Transverse colon (tissue), 4 donors: ENCODE results near the gene CACNA1C. TPM values are rescaled to one million over a fixed set of nuclear protein-coding genes. Genes with fewer than 3 reads are reported as not detected.

Experiments used
- DNase-seq: peaks from one replicate; pipeline ENCODE4 v3.0.0-alpha.2; 2019
- H3K27ac ChIP-seq, 4 donors: fragments of 200-600 bp; sonication (generic); 2 replicates each; pipeline ENCODE4 v1.5.1; 2016 to 2018; ENCODE audit warnings: inconsistent platforms in 4 of 4
- H3K27me3 ChIP-seq: fragments of 200-600 bp; sonication (generic); 2 replicates; pipeline ENCODE4 v1.5.1; 2017; ENCODE audit warnings: inconsistent platforms
- H3K36me3 ChIP-seq, 4 donors: fragments of 200-600 bp; sonication (generic); 2 replicates each; pipeline ENCODE4 v1.5.1; 2017 to 2019; ENCODE audit warnings: inconsistent platforms in 4 of 4
- H3K4me1 ChIP-seq, 4 donors: fragments of 200-600 bp; sonication (generic); 2 replicates each; pipeline ENCODE4 v1.5.1; 2017 to 2020; ENCODE audit warnings: inconsistent platforms in 4 of 4
- H3K4me3 ChIP-seq, 4 donors: fragments of 200-600 bp; sonication (generic); 1 replicate in 1 of 4; 2 replicates in 3 of 4; pipeline versions ENCODE4 v1.5.1 to v1.6.1; 2017 to 2019; ENCODE audit warnings: inconsistent platforms in 4 of 4
- H3K9me3 ChIP-seq, 2 donors: fragments of 200-600 bp; sonication (generic); 2 replicates each; pipeline ENCODE4 v1.5.1; 2017 to 2019; ENCODE audit warnings: inconsistent platforms in 2 of 2
- CTCF ChIP-seq, 5 experiments: fragments of 200-600 bp in 3 of 5; fragments of 450-650 bp in 2 of 5; sonication (generic) in 3 of 5; IDR thresholded peaks; 1 replicate in 2 of 5; 2 replicates in 3 of 5; pipeline ENCODE4 v1.5.1; 2016 to 2017; ENCODE audit warnings: antibody characterized with exemption in 5 of 5, inconsistent platforms in 3 of 5, mild to moderate bottlenecking in 2 of 5, moderate library complexity in 1 of 5
- EP300 ChIP-seq: sonication (generic); formaldehyde crosslinking; IDR thresholded peaks from one replicate; pipeline ENCODE4 v1.6.1; 2017; ENCODE audit warnings: antibody characterized with exemption, low read depth
- POLR2A ChIP-seq: fragments of 450-650 bp; IDR thresholded peaks from one replicate; pipeline ENCODE4 v1.6.1; 2016; ENCODE audit warnings: antibody characterized with exemption, mild to moderate bottlenecking, moderate library complexity
- POLR2AphosphoS5 ChIP-seq, 3 donors: sonication (generic); formaldehyde crosslinking; IDR thresholded peaks; one replicate each; pipeline ENCODE4 v1.6.1; 2016; ENCODE audit warnings: antibody characterized with exemption in 3 of 3
- WGBS, 2 donors: methylation state at CpG; one replicate each; pipeline ENCODE4 v1.1.5; 2018; ENCODE audit warnings: low coverage in 1 of 2; 5-methylcytosine and 5-hydroxymethylcytosine counted together
- in situ Hi-C, 4 donors: fragments of 200-750 bp; cut with MboI; loops; one replicate each; pipeline versions ENCODE4 v1.15.0 to v1.15.1; 2017; ENCODE audit warnings: low sequenced_read_pairs in 3 of 4, low pct_ligation_motif_present in 1 of 4, low pct_unique_long_range_greater_than_20kb in 1 of 4
- intact Hi-C: fragments of 100-400 bp; cut with DNase I; formaldehyde crosslinking; loops from one replicate; pipeline ENCODE4 v1.15.1; 2023; ENCODE audit warnings: low total_unique reads
- total RNA-seq, 4 donors: library from RNA; depleted of rRNA; stranded (reverse); fragments of >200 nt; gene quantifications; one replicate each; pipeline ENCODE4 v1.1.0, GENCODE V29; 2016

The CACNA1C gene
- total RNA-seq, 4 donors from 2014 or later, result 18.8 to 35.2 (median 24.8) TPM

GRCh38 chr12:2195085-2195484 is 142.3 kb downstream of the CACNA1C start:
- no peak for DNase-seq
- WGBS, 2 donors, result 79 to 100% methylated on average over 1 to 5 of the region's 5 CpGs
- Histone ChIP-seq H3K36me3 (no peaks in the 10 kb centered on the region), H3K4me3 (no peak overlapping the region), H3K27me3 (no peaks in the 10 kb centered on the region), H3K9me3 (no peaks in the 10 kb centered on the region), H3K4me1 (no peaks in the 10 kb centered on the region), H3K27ac (peak overlapping the region in 1 of 4 donors; percentile 61)
- in situ Hi-C loops (no loop called here), intact Hi-C loops (no loop called here)
- no peak for TF ChIP-seq POLR2A
- TF ChIP-seq EP300, result no peak
- TF ChIP-seq CTCF (IDR thresholded peaks at IDR 0.05), result no peak
- TF ChIP-seq POLR2AphosphoS5 (IDR thresholded peaks at IDR 0.05), result no peak

GRCh38 chr12:2198005-2198501 is 145.3 kb downstream of the CACNA1C start:
- Histone ChIP-seq H3K4me3 (no peak overlapping the region), H3K27me3 (no peaks in the 10 kb centered on the region), H3K27ac (peak overlapping the region in 3 of 4 donors; percentile 56 to 61 (median 58)), H3K9me3 (no peaks in the 10 kb centered on the region), H3K4me1 (no peaks in the 10 kb centered on the region), H3K36me3 (no peaks in the 10 kb centered on the region)
- no peak for DNase-seq
- in situ Hi-C loops, result no loop called here
- intact Hi-C loops, result no loop called here
- WGBS, 2 donors, result 71 to 80% methylated on average over 12 to 18 of the region's 18 CpGs
- no peak for TF ChIP-seq POLR2A
- no peak for TF ChIP-seq POLR2AphosphoS5 (IDR thresholded peaks at IDR 0.05)
- TF ChIP-seq CTCF (IDR thresholded peaks at IDR 0.05), result no peak
- no peak for TF ChIP-seq EP300

GRCh38 chr12:2198542-2198941 is 145.8 kb downstream of the CACNA1C start:
- 69 to 74% methylated on average over 5 of the region's 5 CpGs for WGBS, 2 donors
- no peak for DNase-seq
- Histone ChIP-seq H3K27me3 (no peaks in the 10 kb centered on the region), H3K36me3 (no peaks in the 10 kb centered on the region), H3K27ac (peak overlapping the region in 3 of 4 donors; percentile 56 to 61 (median 58)), H3K4me1 (no peaks in the 10 kb centered on the region), H3K9me3 (no peaks in the 10 kb centered on the region), H3K4me3 (no peak overlapping the region)
- intact Hi-C loops, result no loop called here
- TF ChIP-seq POLR2A (no peak), POLR2AphosphoS5 (IDR thresholded peaks at IDR 0.05) (no peak), EP300 (no peak), CTCF (IDR thresholded peaks at IDR 0.05) (no peak)
- in situ Hi-C loops, result no loop called here

- no peak for DNase-seq
- WGBS, 2 donors, result 75 to 86% methylated on average over 4 to 7 of the region's 7 CpGs
- intact Hi-C loops, result no loop called here
Measured at GRCh38 chr12:2205996-2206395, 153.2 kb downstream of the CACNA1C start.

More at GRCh38 chr12:2205996-2206395, 153.2 kb downstream of the CACNA1C start:
- H3K4me3 ChIP-seq, result no peak overlapping the region
- peaks cover 0 to 3% (median 1%) of the 10 kb centered on the region in 4 donors for H3K4me1 ChIP-seq
- H3K27ac ChIP-seq, result peak overlapping the region; percentile 44 to 68 (median 58)
- H3K9me3 ChIP-seq, result no peaks in the 10 kb centered on the region
- H3K36me3 ChIP-seq, result no peaks in the 10 kb centered on the region
- no peaks in the 10 kb centered on the region for H3K27me3 ChIP-seq
- TF ChIP-seq EP300, result no peak
- no peak for TF ChIP-seq POLR2AphosphoS5 (IDR thresholded peaks at IDR 0.05)
- TF ChIP-seq CTCF (IDR thresholded peaks at IDR 0.05), result no peak
- TF ChIP-seq POLR2A, result no peak
- in situ Hi-C loops, result no loop called here
